Neuronal stem cell (in vitro differentiated cells): ENCODE data around the gene NUBPL.

ENCODE experiments used
- DNase-seq: peaks from one replicate; pipeline ENCODE4 v3.0.0-alpha.2; 2013; ENCODE audit warnings: low spot score
- H2AFZ ChIP-seq: one replicate; pipeline ENCODE4 v1.6.1; 2013; ENCODE audit warnings: mild to moderate bottlenecking, low read length, inconsistent platforms
- H2AK5ac ChIP-seq: 2 replicates; pipeline ENCODE4 v1.6.1; 2013; ENCODE audit warnings: low read depth, mild to moderate bottlenecking, inconsistent platforms, low read length, moderate library complexity, mixed read lengths
- H2BK120ac ChIP-seq: 2 replicates; pipeline ENCODE4 v1.6.1; 2013; ENCODE audit warnings: low read depth, mild to moderate bottlenecking, inconsistent platforms, low read length, moderate library complexity, mixed read lengths
- H2BK12ac ChIP-seq: one replicate; pipeline ENCODE4 v1.6.1; 2013; ENCODE audit warnings: low read length, inconsistent platforms
- H2BK15ac ChIP-seq: 2 replicates; pipeline ENCODE4 v1.6.1; 2013; ENCODE audit warnings: mild to moderate bottlenecking, low read length, inconsistent platforms, mixed read lengths
- H2BK5ac ChIP-seq: one replicate; pipeline ENCODE4 v1.6.1; 2013; ENCODE audit warnings: inconsistent platforms, mild to moderate bottlenecking, low read length, moderate library complexity
- H3K14ac ChIP-seq: one replicate; pipeline ENCODE4 v1.6.1; 2013; ENCODE audit warnings: low read length, inconsistent platforms
- H3K18ac ChIP-seq: 2 replicates; pipeline ENCODE4 v1.6.1; 2013; ENCODE audit warnings: low read length, inconsistent platforms
- H3K23ac ChIP-seq: 2 replicates; pipeline ENCODE4 v1.6.1; 2013; ENCODE audit warnings: low read depth, mild to moderate bottlenecking, mixed read lengths, low read length, inconsistent platforms; ENCODE audit not compliant: poor library complexity
- H3K27ac ChIP-seq: replicated peaks from 3 replicates; pipeline ENCODE4 v1.5.1; 2013; ENCODE audit warnings: low read length, inconsistent platforms
- H3K27me3 ChIP-seq, 3 experiments: 2 replicates each; pipeline ENCODE4 v1.6.1; 2013; ENCODE audit warnings: low read length in 3 of 3, mild to moderate bottlenecking in 2 of 3, inconsistent platforms in 1 of 3, low read depth in 1 of 3, mixed read lengths in 1 of 3, moderate library complexity in 1 of 3; ENCODE audit not compliant: control insufficient read depth in 3 of 3, insufficient read depth in 3 of 3
- H3K36me3 ChIP-seq, 2 donors: replicated peaks in 1 of 2; 2 replicates each; pipeline ENCODE4 v1.6.1; 2013; ENCODE audit warnings: low read length in 2 of 2; ENCODE audit not compliant: control insufficient read depth in 2 of 2, insufficient read depth in 2 of 2
- H3K4ac ChIP-seq: 2 replicates; pipeline ENCODE4 v1.6.1; 2013; ENCODE audit warnings: inconsistent platforms, mild to moderate bottlenecking, low read length, moderate library complexity
- H3K4me1 ChIP-seq, 2 donors: 1 replicate in 1 of 2; 2 replicates in 1 of 2; pipeline ENCODE4 v1.6.1; 2013; ENCODE audit warnings: low read length in 2 of 2, low read depth in 1 of 2; ENCODE audit not compliant: control insufficient read depth in 2 of 2, insufficient read depth in 1 of 2
- H3K4me2 ChIP-seq: one replicate; pipeline ENCODE4 v1.6.1; 2013; ENCODE audit warnings: mild to moderate bottlenecking, low read length, inconsistent platforms; ENCODE audit not compliant: insufficient read depth, poor library complexity, severe bottlenecking
- H3K4me3 ChIP-seq, 2 donors: 2 replicates each; pipeline ENCODE4 v1.5.1; 2013; ENCODE audit warnings: low read length in 2 of 2, mild to moderate bottlenecking in 2 of 2, inconsistent platforms in 1 of 2, moderate library complexity in 1 of 2
- H3K79me1 ChIP-seq: one replicate; pipeline ENCODE4 v1.6.1; 2013; ENCODE audit warnings: low read depth, mild to moderate bottlenecking, inconsistent platforms, low read length, moderate library complexity
- H3K9ac ChIP-seq: one replicate; pipeline ENCODE4 v1.6.1; 2013; ENCODE audit warnings: mild to moderate bottlenecking, low read depth, low read length, inconsistent platforms; ENCODE audit not compliant: poor library complexity
- H3K9me3 ChIP-seq, 2 donors: replicated peaks in 1 of 2; 2 replicates each; pipeline versions ENCODE3 to v1.6.1; 2013; ENCODE audit warnings: low read length in 2 of 2, mild to moderate bottlenecking in 2 of 2, inconsistent platforms in 1 of 2, low read depth in 1 of 2, mixed read lengths in 1 of 2, moderate library complexity in 1 of 2; ENCODE audit not compliant: control insufficient read depth in 2 of 2, insufficient read depth in 1 of 2
- H4K8ac ChIP-seq: one replicate; pipeline ENCODE4 v1.6.1; 2013; ENCODE audit warnings: low read depth, mild to moderate bottlenecking, inconsistent platforms, low read length, moderate library complexity
- H4K91ac ChIP-seq: one replicate; pipeline ENCODE4 v1.6.1; 2013; ENCODE audit warnings: low read length, low read depth, mild to moderate bottlenecking, inconsistent platforms; ENCODE audit not compliant: poor library complexity
- WGBS, 2 donors: extraction: QIAGEN DNeasy Blood & Tissue Kit; methylation state at CpG; one replicate each; pipeline ENCODE4 v1.1.7; 2013; ENCODE audit warnings: missing lambda C conversion rate in 2 of 2, mixed read lengths in 1 of 2; ENCODE audit not compliant: insufficient read length in 2 of 2, insufficient replicate concordance in 1 of 2; ENCODE audit errors: extremely low coverage in 2 of 2; 5-methylcytosine and 5-hydroxymethylcytosine counted together

The NUBPL gene

DNA sequence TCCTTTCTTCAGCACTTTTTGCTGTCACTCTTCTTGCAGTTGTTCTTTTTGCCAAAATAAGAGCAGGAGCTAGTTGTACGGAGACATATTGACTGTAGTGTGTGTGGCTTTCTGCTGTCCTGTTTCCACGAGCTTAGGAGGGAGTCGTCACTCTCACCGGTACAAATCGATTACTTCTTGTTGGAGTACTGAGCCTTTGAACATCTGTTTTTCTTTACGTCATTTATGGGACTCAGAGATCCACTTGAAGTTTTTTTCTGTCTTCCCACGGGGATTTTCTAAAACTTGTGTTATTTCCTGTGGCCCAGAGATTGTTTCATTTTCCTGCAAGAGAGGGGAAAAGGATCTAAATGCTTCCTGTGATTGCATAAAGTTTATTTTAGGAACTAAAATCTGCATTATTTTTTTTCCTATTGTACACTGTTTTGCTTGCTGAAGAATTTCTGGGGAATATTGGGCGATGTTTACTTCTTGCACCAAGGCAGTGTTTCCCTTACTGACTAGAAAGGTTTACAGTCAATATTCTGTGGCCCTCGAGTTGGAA is 316.1 kb downstream of the NUBPL start:
- DNase-seq = no peak
- H3K14ac ChIP-seq = no peak overlapping the region
- no peak overlapping the region for H2AK5ac ChIP-seq

DNA sequence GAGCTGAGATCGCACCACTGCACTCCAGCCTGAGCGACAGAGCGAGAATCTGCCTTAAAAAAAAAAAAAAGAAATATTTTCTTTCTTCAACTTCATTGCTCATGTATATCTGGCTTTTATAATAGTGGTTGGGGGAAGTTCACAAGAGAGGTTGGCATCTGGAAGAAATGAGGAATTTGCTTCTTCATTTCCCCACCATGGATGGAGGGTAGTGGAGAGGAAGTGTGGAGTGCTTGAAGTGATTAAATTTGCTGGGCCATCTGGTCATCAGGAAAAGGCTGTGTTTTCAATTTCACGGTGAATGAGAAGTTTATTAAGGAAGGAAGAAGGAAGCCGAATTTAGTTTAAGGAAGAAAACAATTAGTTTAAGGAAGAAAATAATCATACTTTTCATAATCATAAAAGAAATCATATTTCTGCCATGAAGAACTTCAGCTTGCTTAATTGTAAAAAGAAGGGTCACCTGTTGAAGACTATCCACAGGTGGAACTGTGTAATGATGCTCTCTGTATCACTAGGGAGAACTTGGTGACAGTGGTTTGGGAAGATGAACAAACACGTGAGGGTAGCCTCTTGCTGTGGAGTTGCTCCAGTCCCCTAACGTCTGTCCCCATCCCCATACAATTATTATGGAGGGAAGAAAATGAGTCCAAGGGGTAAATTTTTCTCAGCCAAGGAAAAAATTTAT is 318.6 kb downstream of the NUBPL start:
- no peak for DNase-seq
- no peak overlapping the region for H3K9ac ChIP-seq
- no peak overlapping the region for H3K4me2 ChIP-seq
- H2AK5ac ChIP-seq = no peak overlapping the region
- H3K27ac ChIP-seq = no peak overlapping the region
- no CpG with 5 or more reads among the region's 7 CpGs for WGBS, 2 donors
- H4K91ac ChIP-seq = no peak overlapping the region
- H3K27me3 ChIP-seq = no peaks in the 10 kb centered on the region
- H2AFZ ChIP-seq = no peak overlapping the region
- H2BK15ac ChIP-seq = no peak overlapping the region
- H3K18ac ChIP-seq = no peak overlapping the region
- H3K79me1 ChIP-seq = no peaks in the 10 kb centered on the region
- no peak overlapping the region for H2BK5ac ChIP-seq
- H4K8ac ChIP-seq = no peak overlapping the region
- H3K4ac ChIP-seq = no peak overlapping the region
- no peaks in the 10 kb centered on the region for H3K9me3 ChIP-seq
- H3K4me1 ChIP-seq = no peaks in the 10 kb centered on the region
- H2BK12ac ChIP-seq = no peak overlapping the region
- no peak overlapping the region for H2BK120ac ChIP-seq
- H3K23ac ChIP-seq = no peak overlapping the region
- H3K36me3 ChIP-seq = no peaks in the 10 kb centered on the region
- H3K4me3 ChIP-seq = no peak overlapping the region
- no peak overlapping the region for H3K14ac ChIP-seq

More for the DNA sequence above, 316.1 kb downstream of the NUBPL start:
- Histone ChIP-seq H3K4me2 (no peak overlapping the region), H3K79me1 (no peaks in the 10 kb centered on the region), H3K23ac (no peak overlapping the region), H3K18ac (no peak overlapping the region), H3K4me3 (no peak overlapping the region), H2BK5ac (no peak overlapping the region), H2BK120ac (no peak overlapping the region), H4K8ac (no peak overlapping the region), H4K91ac (no peak overlapping the region), H3K9me3 (no peaks in the 10 kb centered on the region), H2BK12ac (no peak overlapping the region), H3K9ac (no peak overlapping the region), H2BK15ac (no peak overlapping the region), H3K4ac (no peak overlapping the region), H3K4me1 (no peaks in the 10 kb centered on the region), H3K27ac (no peak overlapping the region), H2AFZ (peak overlapping the region; percentile 15), H3K36me3 (no peaks in the 10 kb centered on the region), H3K27me3 (no peaks in the 10 kb centered on the region)
- WGBS, 2 donors = no CpG with 5 or more reads among the region's 9 CpGs

DNA sequence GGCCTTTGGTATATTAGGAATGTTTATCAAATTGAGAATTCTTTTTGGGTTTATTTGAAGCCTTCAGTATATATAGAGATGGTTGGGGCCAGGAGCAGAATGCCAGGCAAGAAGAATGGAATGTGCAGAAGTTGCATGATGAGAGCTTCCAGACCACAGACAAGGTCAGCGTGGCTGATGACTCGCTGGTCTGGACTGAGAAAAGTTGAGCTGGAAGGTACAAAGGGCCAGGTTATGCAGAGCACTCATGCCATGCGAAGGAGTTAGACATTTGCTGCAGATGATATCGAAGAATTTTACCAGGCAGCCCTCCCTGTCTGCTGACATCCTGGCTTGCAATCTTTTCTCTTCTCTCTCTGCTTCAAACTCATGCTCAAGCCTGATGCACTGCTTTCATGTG is 319.7 kb downstream of the NUBPL start:
- Histone ChIP-seq H2AFZ (no peak overlapping the region), H2AK5ac (no peak overlapping the region), H2BK15ac (no peak overlapping the region), H3K4me3 (no peak overlapping the region), H3K23ac (no peak overlapping the region), H3K79me1 (no peaks in the 10 kb centered on the region), H3K27me3 (no peaks in the 10 kb centered on the region), H3K9ac (no peak overlapping the region), H3K27ac (no peak overlapping the region), H3K4me1 (no peaks in the 10 kb centered on the region), H3K4me2 (no peak overlapping the region), H3K18ac (no peak overlapping the region), H2BK120ac (no peak overlapping the region), H3K14ac (no peak overlapping the region), H3K4ac (no peak overlapping the region), H3K9me3 (no peaks in the 10 kb centered on the region), H4K8ac (no peak overlapping the region), H2BK5ac (no peak overlapping the region), H2BK12ac (no peak overlapping the region), H4K91ac (no peak overlapping the region), H3K36me3 (no peaks in the 10 kb centered on the region)
- WGBS, 2 donors = no CpG with 5 or more reads among the region's 4 CpGs
- no peak for DNase-seq

DNA sequence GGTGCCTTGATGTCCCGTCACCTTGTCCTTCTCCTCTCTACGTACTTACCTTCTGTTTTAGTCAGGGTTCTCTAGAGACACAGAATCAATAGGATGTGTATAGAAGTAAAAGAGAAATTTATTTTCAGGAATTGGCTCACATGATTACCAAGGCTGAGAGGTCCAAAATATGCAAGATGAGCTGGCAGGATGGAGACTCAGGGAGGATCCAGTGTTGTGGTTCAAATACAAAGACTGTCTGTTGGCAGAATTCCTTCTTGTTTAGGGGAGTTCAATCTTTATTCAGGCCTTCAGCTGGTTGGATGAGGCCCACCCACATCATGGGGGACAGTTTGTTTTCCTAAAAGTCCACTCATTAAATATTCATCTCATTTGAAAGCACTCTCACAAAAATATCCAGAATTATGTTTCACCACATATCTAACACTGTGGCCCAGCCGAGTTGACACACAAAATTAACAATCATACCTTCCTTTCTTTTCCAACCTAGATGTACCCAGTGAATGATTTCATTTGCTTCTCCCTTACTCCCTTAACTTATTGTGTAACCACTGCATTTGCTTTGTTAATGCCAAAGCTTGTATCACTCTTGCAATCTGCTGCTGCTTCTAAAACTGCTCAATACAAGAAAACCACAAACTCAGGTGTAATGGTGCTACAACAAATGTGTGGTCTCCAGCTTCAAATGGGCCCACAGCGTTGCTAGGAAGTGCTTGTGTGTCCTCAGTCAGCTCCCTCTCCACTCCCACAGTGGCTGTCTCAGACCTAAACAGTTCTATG is 320.5 kb downstream of the NUBPL start:
- Histone ChIP-seq H2BK120ac (no peak overlapping the region), H3K4me1 (no peaks in the 10 kb centered on the region), H2BK5ac (no peak overlapping the region), H3K4ac (no peak overlapping the region), H3K27me3 (no peaks in the 10 kb centered on the region), H3K9ac (no peak overlapping the region), H2AFZ (peak overlapping the region; percentile 7), H3K18ac (no peak overlapping the region), H2BK12ac (no peak overlapping the region), H3K79me1 (no peaks in the 10 kb centered on the region), H3K9me3 (no peaks in the 10 kb centered on the region), H2AK5ac (no peak overlapping the region), H3K14ac (no peak overlapping the region), H3K4me3 (no peak overlapping the region), H3K36me3 (no peaks in the 10 kb centered on the region), H2BK15ac (no peak overlapping the region), H3K27ac (no peak overlapping the region), H4K8ac (no peak overlapping the region), H4K91ac (no peak overlapping the region), H3K4me2 (no peak overlapping the region), H3K23ac (no peak overlapping the region)
- no peak for DNase-seq
- no CpG with 5 or more reads among the region's 4 CpGs for WGBS, 2 donors
